GM21515 (cell line): Measurements from ENCODE around the gene GOT1.

Experiments
- ATAC-seq: cut with Tn5 transposase; IDR thresholded peaks from one replicate; pipeline ENCODE4 v1.9.1; 2021; ENCODE audit not compliant: unreplicated experiment

GOT1 gene

GRCh38 chr10:99433378-99434020 lies 3.1 kb upstream of the GOT1 start:
- no peak for ATAC-seq

- ATAC-seq = no peak
Measured at GRCh38 chr10:99432881-99433280, 2.5 kb upstream of the GOT1 start.

DNA sequence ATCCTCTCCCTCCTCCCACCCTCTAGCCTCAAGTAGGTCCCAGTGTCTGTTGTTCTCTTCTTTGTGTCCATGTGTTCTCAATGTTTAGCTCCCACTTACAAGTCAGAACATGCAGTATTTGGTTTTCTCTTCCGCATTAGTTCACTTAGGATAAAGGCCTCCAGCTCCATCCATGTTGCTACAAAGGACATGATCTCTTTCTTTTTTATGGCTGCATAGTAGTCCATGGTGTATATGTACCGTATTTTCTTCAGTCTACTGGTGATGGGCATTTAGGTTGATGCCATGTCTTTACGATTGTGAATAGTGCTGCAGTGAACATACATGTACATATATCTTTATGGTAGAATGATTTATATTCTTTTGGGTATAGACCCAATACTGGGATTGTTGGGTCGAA lies 1.6 kb upstream of the GOT1 start:
- ATAC-seq = no peak

GRCh38 chr10:99431190-99431760 lies 851 bp upstream of the GOT1 start:
- ATAC-seq = peak; percentile 3

DNA sequence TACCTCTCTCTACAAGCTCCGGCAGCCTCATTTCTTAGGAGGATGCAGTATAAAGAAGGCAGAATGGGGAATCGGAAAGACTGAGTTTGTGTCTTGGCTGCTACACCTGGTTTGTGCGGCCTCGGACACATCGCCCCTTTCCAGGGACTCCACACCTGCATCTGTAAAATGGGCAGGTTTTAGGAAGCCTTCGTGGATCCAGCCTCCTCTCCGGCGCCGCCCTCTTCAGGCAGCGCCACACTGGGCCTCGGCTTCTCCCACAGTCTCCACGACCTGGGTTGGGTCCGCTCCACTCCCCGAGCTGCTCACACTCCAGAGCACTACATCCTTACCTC lies 341 bp downstream of the GOT1 start:
- peak; percentile 22 for ATAC-seq

DNA sequence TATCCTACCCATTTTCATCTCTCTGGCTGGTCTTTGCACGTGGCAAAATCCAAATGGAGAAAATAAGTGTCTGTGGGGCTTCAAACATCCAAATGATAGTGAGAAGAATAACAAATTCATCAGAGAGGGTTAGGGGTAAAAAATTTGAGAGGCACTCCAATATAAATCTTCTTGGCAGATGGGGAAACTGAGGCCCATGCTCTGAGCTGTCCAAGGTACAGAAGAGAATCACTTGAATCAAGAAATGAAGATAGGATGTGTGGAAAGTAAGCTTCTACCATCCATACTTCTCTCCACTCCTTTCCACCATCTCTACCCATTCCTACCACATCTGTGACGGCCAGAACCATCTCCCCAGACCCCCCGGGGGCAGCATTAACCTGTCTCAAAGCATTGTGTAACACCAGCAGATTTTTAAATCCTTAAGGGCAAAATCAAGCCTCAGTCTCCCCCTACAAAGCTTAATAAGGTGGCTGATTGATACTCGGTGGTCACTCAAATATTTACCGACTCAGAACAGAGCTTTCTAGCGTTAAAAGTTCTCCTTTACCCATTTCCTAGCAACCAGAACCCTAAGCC lies 818 bp downstream of the GOT1 start:
- ATAC-seq = no peak

DNA sequence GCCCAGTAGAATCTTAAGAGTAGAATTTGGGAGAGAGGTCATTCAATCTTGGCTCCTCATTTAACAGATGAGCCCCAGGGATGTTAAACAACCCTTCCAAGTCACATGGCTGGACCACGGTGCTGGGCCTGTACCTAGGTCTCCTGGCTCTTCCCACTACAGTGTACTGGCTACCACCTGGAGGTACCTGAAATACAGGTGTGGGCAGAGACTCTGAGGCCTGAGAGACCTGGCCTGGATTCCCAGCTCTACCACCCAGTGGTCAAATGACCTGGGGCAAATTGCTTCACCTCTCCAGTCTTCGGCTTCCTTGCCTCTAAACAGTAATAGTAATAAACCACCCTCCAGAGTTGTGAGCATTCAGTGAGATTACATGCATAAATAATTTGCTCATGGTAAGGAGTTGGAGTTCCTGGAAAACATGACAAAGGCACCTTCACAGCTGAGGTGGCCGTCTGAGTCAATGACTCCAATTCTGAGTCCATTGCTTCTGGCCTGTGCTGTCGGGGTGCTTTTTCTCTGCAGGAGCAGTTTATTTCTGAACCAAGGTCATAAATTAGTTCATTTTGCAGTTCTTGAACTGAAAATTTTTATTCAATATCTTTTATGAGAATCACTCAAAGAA lies 2.7 kb downstream of the GOT1 start:
- no peak for ATAC-seq

DNA sequence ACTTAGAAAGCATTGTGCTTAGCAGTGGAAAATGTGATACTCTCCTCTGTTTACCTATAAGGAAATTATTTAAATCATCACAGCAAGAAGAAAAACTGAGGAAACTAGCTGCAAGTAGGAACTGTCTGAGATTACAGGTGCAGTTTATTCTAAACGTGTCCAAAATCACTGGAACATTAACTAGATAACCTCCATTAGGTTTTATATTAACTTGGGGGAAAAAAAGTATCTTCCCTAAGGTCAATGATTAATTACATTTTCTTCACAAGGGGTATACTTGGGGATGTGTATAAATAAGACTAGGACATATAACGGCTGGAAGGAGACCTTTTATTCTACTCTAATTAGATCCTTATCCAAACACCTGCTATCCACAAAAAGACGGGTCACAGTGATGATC lies 3.7 kb downstream of the GOT1 start:
- no peak for ATAC-seq

- ATAC-seq = no peak
Measured at GRCh38 chr10:99425204-99425603, 5.2 kb downstream of the GOT1 start.

GRCh38 chr10:99424656-99425055 lies 5.8 kb downstream of the GOT1 start:
- no peak for ATAC-seq

DNA sequence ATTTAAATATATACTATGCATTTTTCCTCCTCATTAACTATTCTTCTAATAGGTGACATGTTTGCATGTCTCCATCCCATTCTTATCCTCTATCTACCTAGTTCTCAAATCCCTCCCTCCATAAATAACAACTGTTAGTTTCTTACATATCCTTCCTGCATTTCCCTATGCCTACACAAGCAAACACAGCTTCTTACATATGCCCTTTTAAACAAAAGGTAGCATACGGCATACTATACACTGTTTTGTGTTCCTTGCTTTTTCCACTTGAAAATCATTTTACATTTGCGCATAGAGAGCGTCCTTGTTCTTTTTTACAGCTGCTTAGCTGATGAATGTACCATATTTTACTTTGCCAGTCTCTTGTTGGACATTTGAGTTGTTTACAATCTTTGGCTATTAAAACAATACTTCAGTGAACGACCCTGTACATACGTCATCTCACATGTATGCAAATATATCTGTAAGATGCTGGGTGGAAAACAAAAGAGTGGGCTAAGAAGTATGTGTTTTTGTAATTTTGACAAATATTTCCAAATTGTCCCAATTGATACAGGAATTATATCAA lies 7.8 kb downstream of the GOT1 start:
- no peak for ATAC-seq

DNA sequence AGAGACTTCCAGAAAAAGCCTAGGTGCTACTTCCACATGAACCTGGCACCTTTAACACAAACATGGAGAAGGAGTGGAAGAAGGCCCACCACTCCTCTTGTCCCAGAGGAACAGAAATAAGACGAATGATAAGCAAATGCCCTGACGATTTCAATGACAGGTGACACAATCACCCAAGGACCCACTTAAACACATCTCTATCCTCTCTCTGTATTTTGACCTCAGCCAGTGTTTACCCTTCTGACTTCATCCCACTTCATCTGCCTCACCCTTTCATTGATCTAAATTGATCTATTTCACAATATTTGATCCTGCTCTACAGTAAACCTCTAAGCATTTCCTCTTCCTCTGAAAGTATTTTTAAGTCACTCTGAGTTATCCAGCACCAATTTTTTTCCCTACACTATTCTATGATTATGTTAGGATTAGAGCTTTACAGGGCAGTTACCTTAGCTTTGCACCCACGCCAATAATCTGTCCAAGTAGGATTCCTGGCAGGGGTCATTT lies 9.1 kb downstream of the GOT1 start:
- ATAC-seq = no peak

DNA sequence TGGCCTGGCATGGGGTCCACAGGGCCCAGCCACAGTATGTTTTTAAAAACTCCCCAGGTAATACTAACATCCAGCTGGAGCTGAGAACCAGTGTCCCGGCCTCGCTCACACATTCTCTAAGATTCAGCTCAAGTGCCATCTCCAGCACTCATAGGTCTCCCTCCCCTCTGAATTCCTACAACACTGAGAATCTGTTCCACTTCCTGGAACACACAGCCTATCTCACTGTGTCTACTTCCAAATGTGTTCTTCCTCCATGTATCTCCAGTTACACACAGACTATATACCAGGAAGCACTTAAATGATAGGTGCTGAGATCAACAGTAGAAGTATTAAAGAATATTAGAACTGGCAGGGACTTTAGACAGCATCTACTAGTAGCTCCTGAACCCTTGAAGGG lies 10.7 kb downstream of the GOT1 start:
- no peak for ATAC-seq

- no peak for ATAC-seq
Measured at GRCh38 chr10:99418910-99419624, 11.4 kb downstream of the GOT1 start.

GRCh38 chr10:99412099-99412498 lies 18.3 kb downstream of the GOT1 start:
- ATAC-seq = no peak

DNA sequence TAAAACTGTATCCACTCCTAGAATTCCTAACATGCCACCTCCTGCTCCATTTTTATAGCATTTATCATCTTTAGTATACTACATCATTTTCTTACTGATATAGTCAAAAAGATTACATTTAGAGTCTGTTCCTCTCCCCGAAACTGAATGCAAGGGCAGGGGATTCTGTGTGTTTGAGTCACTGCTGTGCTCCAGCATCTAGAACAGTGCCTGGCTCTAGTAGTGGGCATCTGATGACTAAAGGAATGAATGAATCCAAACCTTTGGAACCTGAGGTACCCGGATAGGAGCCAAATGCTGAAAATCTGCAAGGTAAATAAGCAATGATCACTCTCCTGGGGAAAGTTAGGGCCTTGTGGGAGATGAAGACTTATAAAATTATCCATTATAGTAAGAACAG lies 18.9 kb downstream of the GOT1 start:
- ATAC-seq = no peak

DNA sequence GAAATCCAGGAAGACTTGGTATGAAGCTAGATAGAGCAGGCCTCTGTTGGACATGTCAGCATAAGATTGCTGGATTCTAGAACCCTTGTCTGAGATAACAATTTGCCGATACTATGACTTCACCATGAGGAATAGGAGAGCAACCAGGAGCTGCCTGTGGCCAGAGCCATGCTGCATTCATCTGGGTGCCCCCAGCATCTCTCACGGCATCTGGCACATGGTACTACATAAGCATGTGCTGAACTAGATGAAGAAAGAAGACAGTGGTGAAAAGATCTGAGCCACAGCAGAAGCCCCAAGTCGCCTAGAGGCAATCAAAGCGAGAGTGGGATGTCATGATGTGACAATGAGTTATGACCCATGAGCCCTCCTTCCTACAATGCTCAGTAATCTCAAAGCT lies 19.5 kb downstream of the GOT1 start:
- no peak for ATAC-seq

DNA sequence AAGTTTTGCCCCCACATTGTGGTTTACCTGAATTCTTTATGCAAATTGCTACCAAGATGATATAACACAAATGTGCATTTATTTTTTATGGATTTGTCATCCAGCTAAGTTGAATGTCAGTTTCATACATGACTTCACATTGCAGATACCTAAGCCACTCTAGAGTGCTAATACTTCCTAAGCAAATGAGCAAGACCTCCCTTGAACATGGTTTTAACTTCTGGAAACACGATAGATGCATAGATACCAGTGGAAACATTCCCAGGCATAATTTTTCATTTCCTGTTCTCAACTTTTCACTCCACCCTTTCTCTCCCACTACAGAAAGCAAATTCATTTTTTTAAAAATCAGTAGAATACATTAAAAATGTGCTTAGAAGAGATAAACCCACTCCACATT lies 20.3 kb downstream of the GOT1 start:
- no peak for ATAC-seq

DNA sequence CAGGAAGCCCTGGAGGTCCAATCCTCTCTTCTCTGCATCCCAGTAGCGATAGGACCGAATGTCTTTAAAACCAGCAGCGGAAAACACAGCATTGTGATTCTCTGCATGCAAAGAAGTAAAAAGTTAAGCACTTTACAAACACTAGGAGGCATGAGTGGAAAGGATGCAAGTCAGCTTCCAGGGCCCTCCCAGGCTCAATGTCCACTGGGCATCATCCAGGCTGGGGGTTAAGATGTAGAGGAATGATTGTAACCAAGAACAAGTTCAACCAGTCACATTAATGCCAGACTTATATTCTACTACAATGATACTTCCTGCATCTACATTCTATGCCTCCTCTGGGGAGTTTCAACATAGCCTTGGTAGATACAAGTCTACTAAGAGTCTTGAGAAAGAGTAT lies 24.3 kb downstream of the GOT1 start:
- no peak for ATAC-seq

- no peak for ATAC-seq
Measured at GRCh38 chr10:99403674-99404073, 26.8 kb downstream of the GOT1 start.

- ATAC-seq = no peak
Measured at GRCh38 chr10:99399664-99400063, 30.8 kb downstream of the GOT1 start.
